NCI-H524 treated with DMSO at 0.1 percent for 48 hours (cell line): ENCODE results near the gene RIT2.

Experiments
- DNase-seq: peaks from one replicate; lab custom pipeline; 2025; lab: John Stamatoyannopoulos, UW

Gene RIT2

GRCh38 chr18:43115076-43115921 is at the start of gene RIT2:
RIT2 (minus strand) TSS chr18:43115685.
- no peak for DNase-seq

DNA sequence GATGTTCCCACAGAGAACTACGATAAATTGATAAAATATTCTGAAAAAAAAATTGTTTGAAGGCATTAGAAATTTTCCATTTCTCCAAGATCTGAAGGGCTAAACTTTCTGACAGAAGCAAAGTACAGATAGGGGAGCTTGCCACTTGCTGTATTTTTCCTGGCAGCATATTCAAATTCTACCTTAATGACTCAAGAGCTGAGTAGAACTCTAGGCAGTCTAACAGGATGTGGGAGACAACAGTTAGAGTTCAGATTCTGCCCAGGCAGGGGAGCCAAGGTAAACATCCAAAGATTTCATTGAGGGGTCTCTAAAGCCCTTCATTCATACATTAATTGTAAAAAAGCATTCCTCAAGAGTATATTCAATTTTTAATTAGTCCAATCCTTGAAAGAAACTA is 46.0 kb upstream of the RIT2 start:
- no peak for DNase-seq

- no peak for DNase-seq
These were observed 45.0 kb upstream of the RIT2 start for GRCh38 chr18:43160509-43160908.

DNA sequence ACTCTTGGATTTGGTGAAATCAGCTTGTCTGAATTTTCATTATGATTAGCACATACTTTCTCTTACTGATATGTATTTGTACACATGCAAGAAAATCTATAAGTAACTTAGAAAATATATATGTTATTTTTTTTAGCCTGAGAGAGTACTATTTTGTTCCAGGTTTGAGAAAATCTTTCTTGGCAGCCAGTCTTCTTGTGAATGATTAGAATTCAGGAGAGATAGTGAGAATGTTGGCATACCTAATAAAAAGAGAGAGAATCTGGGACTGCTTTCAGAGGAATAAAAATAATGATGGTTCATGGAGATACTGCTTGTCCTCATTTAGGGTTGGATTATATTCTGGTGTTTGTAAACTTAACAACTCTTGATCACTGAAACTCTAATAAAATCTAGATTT is 44.4 kb upstream of the RIT2 start:
- no peak for DNase-seq

DNA sequence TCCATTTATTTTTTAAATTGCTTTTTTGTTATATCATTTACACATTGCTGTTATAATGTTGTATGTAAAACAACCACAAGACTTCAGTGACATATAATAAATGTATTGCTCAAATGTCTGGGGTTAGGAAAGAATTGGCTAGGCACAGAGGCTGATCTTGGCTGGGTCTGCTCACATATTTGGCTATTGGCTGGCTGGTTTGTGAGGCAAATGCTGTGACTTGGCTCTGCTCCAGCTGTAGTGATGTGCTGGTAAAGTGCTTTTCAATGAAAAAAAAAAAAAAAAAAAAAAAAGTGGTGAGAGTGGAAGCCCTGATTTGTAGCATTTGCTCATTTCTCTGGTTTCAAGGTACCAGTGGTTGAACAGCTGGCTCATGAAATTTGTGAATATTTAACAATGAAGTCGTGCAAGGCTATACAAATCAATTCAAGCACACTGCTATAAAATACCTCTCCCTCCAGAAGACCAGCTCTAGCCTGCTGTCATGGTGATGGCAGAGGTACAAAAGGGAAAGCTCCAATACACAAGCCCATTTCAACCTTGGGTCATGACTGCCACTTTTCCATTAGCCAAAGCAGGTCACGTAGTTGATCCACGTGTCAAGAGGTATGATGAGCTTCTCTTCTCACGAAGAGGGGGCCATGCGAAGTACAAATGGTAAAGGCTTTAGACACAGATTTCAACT is 43.7 kb upstream of the RIT2 start:
- no peak for DNase-seq

DNA sequence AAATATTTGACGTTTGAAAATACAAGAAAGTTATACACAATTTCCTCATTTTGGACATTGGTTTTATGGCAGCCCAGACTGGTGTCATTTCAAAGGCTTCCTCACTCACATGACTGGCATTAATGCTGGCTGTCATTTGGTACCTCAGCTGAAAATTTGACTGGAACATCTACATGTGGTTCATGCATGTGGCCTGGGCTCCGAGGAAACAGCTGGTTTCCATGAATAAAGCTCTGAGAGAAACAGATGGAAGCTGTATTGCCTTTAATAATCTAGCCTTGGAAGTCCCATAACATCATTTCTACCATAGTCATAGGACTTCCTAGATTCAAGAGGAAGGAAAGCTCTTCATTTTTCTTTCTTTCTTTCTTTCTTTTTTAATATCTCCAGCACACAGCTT is 42.9 kb upstream of the RIT2 start:
- no peak for DNase-seq

DNA sequence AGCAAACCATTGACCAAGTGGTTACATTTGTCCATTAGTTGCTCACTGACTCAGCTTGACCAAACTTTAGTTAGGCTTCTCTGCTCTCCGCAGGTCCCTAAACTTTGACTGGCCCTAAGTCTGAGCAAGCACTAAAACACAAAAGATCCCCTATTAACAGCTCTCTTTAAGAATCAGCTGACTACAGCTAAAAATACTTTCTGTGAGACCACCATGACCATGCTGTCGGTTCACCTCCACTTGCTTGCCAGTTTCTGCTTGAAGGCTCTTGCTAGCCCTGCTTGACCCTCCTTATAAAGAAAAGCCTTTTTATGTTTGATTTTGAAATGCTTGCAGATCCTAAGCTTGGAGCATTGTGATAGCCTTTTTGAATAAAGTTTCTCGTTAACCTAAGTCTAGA is 40.4 kb upstream of the RIT2 start:
- DNase-seq = no peak

GRCh38 chr18:43148231-43148630 is 32.7 kb upstream of the RIT2 start:
- no peak for DNase-seq

DNA sequence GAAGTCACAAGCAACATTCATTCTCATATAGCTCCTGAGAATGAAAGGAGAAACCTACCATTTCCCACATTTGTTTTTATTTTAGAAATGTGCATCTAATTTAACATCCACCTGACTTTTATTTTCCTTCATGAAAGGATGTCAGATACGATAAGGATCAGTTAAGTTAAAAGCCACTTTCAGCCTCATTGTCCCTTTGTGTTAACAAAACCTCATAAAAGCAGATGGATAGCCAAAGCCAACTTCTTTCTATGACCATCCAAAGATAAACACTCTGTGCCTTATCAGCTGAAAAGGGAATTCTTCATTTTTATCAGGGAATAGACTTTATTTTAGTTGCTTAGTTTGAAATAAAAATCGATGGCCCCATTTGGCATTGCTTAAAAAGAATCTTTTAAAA is 25.7 kb upstream of the RIT2 start:
- DNase-seq = no peak

- DNase-seq = no peak
These were observed 23.9 kb upstream of the RIT2 start for GRCh38 chr18:43139288-43139946.

- no peak for DNase-seq
These were observed 19.4 kb upstream of the RIT2 start for GRCh38 chr18:43134876-43135275.

DNA sequence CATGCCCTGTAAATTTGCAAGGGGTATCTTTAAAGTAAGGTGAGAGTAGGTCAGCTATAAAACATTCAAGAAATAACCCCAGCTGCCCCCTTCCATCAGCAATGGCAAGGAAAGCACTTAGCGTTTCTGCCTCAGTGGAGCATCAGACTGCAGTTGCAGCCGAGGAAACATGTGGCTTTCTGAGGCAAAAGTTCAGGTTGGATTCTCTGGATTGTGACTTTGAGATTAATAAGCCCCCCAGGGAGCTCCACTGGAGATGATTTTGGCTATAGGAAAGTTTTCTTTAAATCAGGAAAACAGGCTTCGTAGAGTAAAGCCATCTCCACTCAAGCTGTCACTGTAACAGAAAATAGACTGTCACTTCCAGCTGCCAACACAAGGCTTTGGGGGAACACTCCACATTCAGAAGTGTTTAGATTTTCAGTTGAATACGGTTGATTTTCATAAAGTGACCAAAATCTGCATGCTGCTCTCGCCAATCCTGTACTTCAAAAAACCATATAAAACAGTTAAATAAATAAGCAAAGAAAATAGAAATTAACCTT is 15.3 kb upstream of the RIT2 start:
- no peak for DNase-seq

GRCh38 chr18:43129946-43130524 is 14.6 kb upstream of the RIT2 start:
- DNase-seq = no peak

- DNase-seq = no peak
These were observed 10.0 kb upstream of the RIT2 start for GRCh38 chr18:43125471-43125870.

- no peak for DNase-seq
These were observed 7.5 kb upstream of the RIT2 start for GRCh38 chr18:43122955-43123354.

DNA sequence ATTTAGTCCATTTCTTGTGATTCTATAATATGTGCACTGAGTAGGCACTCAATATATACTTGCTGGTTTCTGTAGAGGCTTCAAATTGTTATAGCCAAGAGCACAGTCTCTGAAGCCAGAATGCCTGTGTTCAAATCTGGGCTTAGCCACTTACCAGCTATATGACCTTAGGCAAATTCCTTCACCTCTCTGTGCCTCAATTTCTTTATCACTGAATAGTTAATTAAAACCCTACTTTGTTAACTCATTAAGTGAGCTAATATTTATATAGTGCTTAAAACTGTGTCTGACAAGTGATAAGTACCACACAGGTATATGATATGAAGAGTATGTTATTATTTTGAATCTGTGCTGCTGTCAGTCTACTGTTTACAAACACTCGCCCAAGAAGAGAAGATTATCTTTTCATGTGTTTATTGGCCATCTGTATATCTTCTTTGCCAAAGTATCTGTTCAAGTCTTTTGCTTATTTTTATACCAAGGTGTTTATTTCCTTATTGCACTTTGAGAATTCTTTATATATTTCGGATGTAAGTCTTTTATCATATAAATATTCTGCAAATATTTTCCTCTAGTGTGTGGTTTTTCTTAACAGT is 1.3 kb upstream of the RIT2 start:
- no peak for DNase-seq

DNA sequence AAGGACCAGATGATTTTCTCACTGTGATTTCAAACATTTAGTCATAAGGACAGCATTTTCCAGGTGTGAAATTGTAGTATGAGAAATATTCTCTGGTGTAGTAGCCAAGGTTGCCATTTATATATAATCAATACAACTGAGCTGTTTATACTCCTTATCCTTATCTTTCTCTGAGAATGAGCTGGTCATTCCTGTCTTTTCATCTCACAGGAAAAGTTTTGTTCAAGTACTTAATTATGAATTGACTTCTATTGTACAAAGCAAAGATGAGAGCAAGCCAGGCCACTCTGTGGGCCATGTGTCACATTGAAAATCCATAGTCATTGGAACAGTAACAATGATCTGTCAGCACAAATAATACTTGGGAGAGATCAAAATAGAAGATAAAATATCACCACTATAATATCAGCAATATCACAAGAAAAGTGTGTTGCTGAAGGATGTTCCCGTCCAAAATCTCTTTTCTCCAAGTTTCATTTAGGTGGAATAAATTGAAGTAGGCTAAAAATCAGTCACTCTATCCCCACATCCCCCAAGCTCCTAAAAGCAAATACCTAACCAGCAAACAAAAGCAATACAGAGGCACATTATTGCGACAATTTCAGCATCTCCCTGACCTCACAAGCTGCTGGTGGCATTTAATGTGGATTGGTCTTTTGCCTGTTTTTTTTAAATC is 2.1 kb downstream of the RIT2 start:
- no peak for DNase-seq

GRCh38 chr18:43108882-43109281 is 6.6 kb downstream of the RIT2 start:
- no peak for DNase-seq

DNA sequence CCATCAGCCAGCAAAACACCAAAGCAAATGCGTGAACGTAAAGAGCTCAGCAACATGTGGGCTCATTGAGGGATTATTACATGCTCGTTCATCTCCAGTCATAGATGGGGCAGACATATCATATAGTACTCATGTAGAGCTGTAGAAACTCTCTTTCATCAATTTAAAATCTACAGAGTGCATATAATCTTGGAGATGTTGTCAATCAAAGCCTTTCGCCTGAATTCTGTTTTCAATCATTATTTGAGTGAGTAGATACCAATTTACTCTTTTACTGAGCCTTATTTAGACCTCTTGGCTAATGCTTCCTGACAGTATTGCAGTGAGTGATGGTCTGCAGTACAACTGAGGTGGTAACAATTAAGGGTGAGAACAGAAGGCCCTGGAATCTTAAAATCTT is 7.0 kb downstream of the RIT2 start:
- DNase-seq = no peak

- DNase-seq = no peak
These were observed 21.8 kb downstream of the RIT2 start for GRCh38 chr18:43093646-43094045.

DNA sequence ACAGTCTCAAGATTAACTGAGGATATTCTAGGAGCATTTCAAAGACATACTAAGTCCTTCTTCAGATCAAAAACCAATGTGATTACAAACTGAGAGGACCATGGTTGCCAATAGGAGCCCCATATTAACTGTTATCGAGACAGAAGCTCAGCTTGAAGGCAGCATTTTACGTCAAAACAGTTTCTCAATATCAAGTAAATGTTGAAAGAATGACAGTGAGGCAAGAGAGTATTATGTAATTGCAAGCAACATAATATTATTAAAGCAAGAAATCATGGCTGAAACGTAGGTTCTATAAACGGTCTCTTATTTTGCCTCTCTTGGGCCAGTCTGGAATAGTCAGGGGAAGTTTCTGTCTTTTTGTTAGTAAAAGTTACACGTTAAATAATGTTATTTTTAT is 22.9 kb downstream of the RIT2 start:
- DNase-seq = no peak
